ENCODE results near the gene CTRL.
"Not testable (repeated sequence)": the region's sequence is repeated elsewhere in the genome, so short reads cannot be mapped to it uniquely, and the experiment has no call there.

The CTRL gene

GRCh38 chr16:67940446-67941089, 8.9 kb upstream of the CTRL start:
- no peak for DNase-seq
- no peak for ATAC-seq

DNA sequence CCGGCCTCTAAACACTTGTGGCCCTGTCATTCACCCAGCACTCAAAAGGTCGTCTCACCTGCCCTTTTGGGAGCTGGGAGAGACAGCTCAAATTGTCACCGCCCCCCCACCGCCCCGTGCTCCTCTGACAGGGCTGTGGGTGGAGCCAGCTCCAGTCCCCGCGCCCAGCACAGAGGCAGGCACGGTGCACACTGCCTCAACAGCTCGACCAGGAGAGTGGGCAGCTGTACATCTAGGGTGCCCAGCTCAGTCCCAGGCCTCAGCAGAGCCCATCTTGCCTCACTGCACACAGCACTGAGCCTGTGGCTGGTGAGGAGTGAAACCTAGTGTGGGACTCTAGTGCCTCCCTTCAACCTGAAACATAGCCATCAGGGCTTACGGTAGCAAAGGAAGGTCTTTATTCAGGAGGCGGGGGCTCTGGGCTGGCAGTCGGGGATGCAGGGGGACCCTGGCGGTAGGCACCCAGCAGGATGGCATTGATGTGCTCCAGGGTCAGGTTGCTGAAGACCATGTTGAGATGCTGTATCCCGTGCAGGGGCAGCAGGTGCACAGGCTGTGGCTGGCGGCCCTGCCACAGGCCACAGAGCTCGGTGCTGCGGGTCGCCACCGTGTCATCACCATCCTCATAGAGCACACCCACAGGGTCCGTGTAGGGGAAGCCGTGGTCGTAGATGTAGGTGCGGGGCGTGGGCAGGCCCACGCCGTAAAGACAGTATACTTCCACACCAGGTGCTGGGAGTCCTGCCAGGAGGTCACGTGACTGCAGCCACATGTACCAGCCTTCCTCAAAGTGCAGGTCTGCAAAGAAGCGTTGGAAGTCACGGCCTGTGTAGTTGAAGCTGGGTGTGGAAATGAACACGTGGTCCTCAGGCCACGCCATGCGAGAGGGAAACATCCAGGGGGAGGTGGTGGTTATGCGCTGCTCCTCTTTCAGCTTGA, 8.1 kb upstream of the CTRL start:
- ATAC-seq = peak; percentile 30
- peak; percentile 76 for DNase-seq

GRCh38 chr16:67937713-67938112, 6.1 kb upstream of the CTRL start:
- DNase-seq, ATAC-seq: not testable (repeated sequence)

GRCh38 chr16:67936880-67937605, 5.4 kb upstream of the CTRL start:
- ATAC-seq (peak; percentile 50), DNase-seq (peak; percentile 78)

- DNase-seq = no peak
- no peak for ATAC-seq
Measured at GRCh38 chr16:67936124-67936879, 4.6 kb upstream of the CTRL start, which contains the start of gene PSMB10. Gene PSMB10, minus strand, starts transcription at chr16:67936850. Its CDS starts 101 bp downstream, at chr16:67936749.

- peak; percentile 96 for DNase-seq
- ATAC-seq = peak; percentile 91
Measured at GRCh38 chr16:67935402-67936123, 3.9 kb upstream of the CTRL start.

- DNase-seq = no peak
- no peak for ATAC-seq
Measured at GRCh38 chr16:67935101-67935401, 3.4 kb upstream of the CTRL start.

GRCh38 chr16:67934306-67935100, 2.8 kb upstream of the CTRL start:
- DNase-seq (no peak), ATAC-seq (no peak)

- DNase-seq (no peak), ATAC-seq (no peak)
Measured at GRCh38 chr16:67933805-67934204, 2.1 kb upstream of the CTRL start.

DNA sequence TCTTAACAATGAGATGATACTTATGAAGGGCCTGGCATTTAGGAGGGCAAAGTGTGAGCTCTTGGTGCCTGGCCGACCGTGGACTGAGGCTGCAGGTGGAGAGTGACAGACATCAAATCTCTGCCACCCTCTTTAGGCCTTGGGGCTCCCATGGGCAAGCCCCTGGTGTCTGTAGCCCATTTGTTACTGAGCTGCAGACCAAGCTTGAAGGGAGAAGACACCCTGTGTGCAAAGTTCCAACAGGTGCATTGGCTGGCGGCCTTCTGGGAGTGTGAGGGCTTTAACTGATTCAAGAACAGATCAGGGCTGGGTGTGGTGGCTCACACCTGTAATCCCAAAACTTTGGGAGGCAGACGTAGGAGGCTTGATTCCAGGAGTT, 789 bp upstream of the CTRL start:
- ATAC-seq (no peak), DNase-seq (no peak)

DNA sequence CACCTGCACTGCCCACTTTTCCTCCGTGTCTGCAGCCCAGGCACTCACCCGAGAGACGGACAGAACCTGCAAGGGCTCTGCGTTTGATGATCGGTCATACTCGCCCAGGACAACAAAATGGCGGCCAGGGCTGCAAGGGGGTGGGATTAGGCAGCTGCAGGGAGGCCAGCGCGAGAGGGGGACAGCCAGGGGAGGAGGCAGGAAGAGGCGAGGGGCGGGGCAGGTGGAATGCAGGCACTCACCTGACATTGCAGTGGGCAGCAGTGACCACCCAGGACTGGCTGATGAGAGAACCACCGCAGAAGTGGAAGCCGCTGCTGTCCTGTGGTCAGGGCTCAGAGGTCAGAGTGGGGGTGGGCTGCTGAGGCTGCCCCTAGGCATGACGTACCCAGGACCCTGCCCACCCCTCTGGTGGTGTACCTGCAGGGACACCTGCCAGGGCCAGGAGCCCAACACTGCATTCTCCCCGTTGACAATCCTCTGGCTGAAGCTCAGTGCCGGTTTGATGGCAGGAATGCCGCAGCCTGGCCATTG, 917 bp downstream of the CTRL start:
- ATAC-seq (no peak), DNase-seq (no peak)

GRCh38 chr16:67930191-67930590, 1.5 kb downstream of the CTRL start:
- DNase-seq (no peak), ATAC-seq (no peak)

GRCh38 chr16:67928561-67929364, 2.9 kb downstream of the CTRL start:
- ATAC-seq (peak; percentile 79), DNase-seq (peak; percentile 85)

DNA sequence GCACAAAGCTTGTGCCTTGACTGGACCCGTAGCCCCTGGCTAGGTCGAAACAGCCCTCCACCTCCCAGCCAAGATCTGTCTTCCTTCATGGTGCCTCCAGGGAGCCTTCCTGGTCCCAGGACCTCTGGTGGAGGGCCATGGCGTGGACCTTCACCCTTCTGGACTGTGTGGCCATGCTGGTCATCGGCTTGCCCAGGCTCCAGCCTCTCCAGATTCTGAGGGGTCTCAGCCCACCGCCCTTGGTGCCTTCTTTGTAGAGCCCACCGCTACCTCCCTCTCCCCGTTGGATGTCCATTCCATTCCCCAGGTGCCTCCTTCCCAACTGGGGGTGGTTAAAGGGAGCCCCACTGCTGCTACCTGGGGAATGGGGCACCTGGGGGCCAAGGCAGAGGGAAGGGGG, 3.5 kb downstream of the CTRL start:
- DNase-seq (no peak), ATAC-seq (no peak)

GRCh38 chr16:67927131-67927941, 4.3 kb downstream of the CTRL start:
- no peak for DNase-seq
- no peak for ATAC-seq

DNA sequence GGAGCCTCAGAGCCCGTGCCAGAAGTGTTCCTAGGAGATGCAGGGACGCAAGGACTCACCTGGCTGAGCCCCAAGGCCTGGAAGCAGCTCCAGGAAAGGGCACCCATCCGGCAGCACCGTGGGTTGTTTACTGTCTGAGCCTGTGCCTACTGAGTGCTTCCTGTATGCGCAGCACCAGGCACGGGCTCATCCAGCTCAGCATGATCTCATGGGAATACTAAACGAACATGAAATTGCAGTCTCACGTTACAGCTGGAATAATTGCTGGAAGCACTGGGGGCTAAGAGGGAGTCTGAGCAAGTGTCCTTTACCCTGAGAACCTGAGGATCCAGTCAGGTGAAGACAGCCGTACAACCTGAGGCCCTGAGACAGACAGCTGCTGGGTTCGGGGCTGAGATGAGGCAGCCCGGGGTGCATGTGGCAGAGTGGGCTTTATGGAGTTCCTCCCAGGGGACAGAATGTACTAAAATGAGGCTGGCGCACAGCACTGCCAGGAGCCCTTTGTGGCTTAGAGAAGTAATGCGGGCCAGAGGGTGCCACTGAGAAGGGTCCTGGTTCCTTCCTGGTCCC, 5.4 kb downstream of the CTRL start:
- no peak for ATAC-seq

DNA sequence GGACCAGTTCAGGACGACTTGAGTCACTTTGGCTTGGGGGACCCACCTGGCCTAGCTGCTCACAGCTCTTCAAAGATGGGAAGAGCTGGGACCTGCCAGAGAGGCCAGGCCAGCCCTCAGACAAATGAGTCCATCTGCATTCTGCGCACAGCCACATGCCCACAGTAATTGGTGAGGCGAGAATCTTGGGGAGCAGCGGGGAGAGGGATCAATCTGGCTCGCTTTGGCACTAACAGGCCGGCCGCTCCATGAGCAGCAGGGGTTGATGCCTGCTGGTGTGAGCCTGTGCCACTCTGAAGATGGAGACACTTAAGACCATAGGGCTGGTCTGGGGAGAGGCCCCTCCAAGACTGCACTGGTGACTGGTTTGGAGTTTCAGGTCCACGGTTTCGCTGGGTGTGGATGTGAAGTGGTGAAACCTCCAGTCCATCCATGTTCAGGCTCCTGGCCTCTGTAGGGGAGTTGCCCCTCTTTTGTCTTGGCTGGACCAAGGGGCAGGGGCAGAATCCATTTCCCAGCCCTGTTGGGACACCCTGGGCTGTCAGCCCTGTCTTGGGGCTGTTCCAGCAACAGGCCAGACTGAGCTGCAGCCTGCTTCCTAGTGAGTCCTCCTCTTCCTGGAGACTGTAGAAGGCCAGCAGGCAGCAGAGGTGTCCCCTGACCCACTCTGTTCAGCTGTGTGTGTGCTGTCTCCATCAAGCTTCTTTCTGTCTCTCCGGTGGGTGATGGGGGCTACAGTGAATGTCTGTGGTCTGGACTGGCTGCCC, 7.3 kb downstream of the CTRL start:
- ATAC-seq (no peak), DNase-seq (no peak)

More for the DNA sequence above, 5.4 kb downstream of the CTRL start:
- no peak for DNase-seq
